GM18508 (cell line): ENCODE data around the gene ROBO2.

Source experiments
- ATAC-seq: cut with Tn5 transposase; IDR thresholded peaks from one replicate; pipeline ENCODE4 v1.9.1; 2021; ENCODE audit warnings: moderate number of reproducible peaks; ENCODE audit not compliant: insufficient read depth, unreplicated experiment

ROBO2 gene

GRCh38 chr3:77606372-77606771 is 566.5 kb downstream of the ROBO2 start:
- no peak for ATAC-seq

DNA sequence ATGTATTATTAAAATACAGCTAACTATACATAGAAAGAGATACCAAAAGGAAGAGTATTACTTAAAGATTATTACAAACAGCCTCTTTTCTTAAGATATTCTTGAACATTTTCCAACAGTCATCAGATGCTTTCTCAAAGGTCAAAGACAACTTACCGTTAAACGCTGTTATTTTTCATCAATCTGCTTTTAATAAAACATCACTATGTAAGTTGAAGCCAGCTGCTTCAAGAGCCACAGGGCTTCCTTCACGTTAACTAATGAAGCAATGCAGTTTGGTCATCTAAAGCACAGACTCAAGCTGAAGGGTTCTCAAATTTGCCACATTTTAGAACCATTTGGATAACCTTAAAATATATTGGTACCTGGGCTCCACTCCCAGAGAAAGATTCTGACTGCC is 578.8 kb downstream of the ROBO2 start:
- ATAC-seq = no peak

DNA sequence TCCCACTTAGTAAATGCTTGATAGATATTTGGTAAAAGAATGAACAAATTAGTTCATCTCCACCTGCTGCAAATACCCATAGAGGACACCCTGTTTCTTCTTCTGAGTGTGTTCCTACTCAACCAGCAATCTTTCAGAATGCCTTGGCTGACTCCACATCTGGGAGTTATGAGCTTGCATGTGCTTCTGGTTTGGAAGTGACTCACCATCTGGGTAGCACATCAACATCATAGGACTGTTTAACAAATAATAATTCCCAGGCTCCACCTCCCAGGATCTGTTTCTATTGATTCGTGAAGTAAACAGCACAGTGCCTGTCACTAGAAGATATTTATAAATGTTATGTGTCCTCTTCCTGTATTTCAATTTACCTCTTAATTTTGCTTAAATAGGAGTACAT is 580.1 kb downstream of the ROBO2 start:
- ATAC-seq = no peak

DNA sequence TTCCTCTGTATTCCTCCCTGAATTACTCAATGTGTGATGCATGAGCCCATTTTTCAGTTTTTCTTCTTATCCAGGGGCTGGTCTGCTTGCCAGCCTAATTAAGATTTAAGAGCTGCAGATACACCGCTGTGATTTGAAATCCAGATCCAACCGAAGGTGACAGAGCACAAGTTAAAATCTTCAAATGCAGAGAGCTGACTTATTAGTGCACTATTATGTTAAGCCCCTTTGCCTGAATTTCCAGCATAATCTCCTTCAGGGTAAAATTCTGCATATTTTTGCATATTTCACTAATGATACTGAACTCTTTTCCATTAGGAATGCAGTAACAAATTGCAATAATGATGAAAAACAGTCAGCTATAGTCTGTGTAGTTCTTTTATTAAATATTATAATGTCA is 583.6 kb downstream of the ROBO2 start:
- no peak for ATAC-seq

GRCh38 chr3:77626157-77626556 is 586.3 kb downstream of the ROBO2 start:
- ATAC-seq = no peak

GRCh38 chr3:77648214-77648613 is 608.3 kb downstream of the ROBO2 start:
- ATAC-seq = no peak

- no peak for ATAC-seq
Observed at GRCh38 chr3:77648664-77649063, 608.8 kb downstream of the ROBO2 start.

GRCh38 chr3:77652624-77653023 is 612.7 kb downstream of the ROBO2 start:
- ATAC-seq = no peak

GRCh38 chr3:77655396-77655795 is 615.5 kb downstream of the ROBO2 start:
- ATAC-seq = no peak

DNA sequence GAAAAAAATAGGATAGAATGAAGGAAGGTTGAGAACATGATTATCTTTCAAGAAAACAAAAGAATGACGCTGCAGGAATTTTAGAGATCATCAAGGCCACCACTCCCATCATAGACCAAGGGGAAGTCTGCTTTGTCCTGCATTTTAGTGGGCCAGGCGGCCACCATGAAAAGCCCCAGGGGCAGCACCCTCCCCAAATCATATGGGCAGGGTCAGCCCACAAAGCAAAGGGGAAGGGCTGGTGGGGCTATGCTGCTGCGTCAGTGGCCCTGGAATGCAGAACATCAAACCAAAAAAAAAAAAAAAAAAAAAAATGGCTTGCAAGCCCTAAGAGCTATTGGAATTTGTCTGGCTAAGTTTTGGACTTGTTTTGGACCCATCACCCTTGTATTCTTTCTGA is 620.8 kb downstream of the ROBO2 start:
- no peak for ATAC-seq

DNA sequence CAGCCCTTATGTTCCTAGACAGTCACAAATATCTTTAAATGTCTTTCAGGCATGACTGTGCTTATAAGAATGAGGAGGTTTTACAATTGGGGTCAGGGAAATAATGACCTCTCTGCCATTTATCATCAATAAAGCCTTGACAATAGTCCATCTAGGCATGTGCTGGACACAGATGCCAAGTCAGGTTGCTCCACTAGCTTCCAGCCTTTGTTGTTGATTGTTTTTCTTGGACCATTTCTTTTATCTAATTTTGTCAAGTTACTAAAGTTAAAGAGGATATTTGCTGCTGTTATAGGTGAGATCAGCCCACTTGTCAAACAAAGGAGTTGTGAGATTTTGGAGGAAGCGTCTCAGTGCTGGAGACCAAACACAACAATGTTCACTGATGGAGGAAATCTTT is 628.0 kb downstream of the ROBO2 start:
- no peak for ATAC-seq

- ATAC-seq = no peak
Observed at GRCh38 chr3:77668376-77668775, 628.5 kb downstream of the ROBO2 start.

GRCh38 chr3:77672016-77672415 is 632.1 kb downstream of the ROBO2 start:
- no peak for ATAC-seq

DNA sequence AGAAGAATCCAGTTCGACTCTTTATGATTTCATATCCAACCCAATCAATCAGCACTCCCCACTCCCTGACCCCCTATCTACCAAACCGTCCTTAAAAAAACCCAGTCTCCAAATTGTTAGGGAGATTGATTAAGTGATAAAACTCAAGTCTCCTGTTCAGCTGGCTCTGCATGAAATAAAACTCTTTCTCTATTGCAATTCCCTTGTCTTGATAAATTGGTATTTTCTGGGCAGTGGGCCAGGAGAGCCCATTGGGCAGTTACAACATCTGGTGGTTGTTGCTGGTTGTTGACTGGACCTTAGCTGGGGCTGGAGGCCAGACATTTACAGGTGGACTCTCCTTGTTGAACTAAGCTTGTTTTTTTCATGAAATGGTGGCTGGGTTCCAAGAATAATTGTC is 642.3 kb downstream of the ROBO2 start:
- ATAC-seq = no peak

DNA sequence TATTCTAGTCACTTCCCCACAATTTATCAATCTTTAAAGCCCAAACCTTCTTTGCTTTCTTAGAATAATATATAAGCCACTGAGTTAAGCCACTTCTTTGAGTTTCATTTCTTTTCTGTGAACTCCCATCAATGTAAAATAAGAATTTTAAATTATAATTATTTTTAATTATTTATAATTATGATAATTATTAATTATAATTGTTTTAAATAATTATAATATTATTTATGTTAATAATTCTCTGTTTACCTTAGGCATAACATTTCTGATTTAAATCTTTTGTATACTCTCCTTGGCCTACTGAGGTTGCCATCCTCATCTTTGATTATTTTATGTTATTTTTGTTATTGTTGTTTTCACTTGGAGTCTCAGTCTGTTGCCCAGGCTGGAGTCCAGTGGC is 644.2 kb downstream of the ROBO2 start:
- no peak for ATAC-seq

DNA sequence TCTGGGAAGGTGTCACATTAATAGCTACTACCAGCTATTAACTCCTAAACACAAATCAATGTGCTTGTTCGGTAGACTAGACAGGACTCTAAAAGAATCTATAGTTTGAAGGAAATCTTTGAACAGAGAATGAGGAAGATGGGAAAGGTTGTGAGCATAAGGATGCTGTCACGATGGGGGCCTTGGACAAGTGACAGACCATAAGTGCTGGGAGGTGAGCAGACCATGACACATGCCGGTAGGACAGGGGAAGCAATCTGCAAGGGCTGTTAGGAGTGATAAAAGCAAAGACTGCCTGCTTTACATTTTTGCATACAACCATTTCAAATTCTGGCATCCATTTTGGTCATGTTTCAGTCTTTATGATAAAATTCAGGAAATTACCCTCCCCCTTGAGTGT is 645.8 kb downstream of the ROBO2 start:
- no peak for ATAC-seq

DNA sequence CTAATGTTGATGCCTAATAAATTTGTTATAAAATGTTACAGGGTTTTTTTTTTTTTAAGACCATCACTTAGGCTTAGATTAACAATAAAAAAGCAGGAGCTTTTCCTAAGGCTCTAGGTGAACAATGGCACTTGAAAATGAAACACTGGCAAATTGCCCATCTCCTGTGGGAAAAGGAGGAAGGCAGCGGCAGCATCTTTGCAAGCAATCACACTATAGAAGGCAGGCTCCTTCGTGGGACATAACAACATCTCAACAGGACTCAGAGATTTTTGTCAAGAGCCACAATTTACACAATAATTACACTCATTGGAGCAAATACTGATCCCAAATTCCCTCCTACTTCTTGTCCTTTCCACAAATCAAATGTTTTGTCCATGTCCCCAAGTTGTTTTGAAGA is 646.7 kb downstream of the ROBO2 start:
- no peak for ATAC-seq

- ATAC-seq = no peak
Observed at GRCh38 chr3:77687545-77687944, 647.6 kb downstream of the ROBO2 start.

DNA sequence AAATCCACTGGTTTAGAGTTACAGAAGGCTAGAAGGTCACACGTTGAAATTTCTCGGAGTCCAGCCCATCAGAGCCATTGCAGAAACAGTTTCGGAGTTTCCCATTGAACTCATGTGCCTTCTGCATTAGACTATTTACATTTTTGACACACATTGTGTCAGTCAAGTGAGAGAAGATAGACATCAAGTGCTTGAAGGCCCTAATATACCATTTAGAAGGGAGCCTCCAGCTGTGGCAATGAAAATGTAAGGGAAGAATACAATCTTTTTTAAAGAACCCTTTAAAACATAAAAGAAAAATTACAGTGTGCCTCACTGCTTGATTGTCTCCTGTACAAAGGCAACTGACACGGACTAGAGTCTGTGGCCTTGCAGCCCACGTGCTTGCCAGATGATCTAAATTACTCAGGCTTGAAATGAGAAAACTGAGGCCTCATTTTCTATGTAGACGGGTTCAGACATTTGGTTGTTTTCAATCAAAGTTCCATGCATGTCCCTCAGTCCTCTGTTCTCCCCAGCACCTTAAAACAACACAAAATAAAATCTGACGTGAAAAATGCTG is 650.5 kb downstream of the ROBO2 start:
- ATAC-seq = no peak

DNA sequence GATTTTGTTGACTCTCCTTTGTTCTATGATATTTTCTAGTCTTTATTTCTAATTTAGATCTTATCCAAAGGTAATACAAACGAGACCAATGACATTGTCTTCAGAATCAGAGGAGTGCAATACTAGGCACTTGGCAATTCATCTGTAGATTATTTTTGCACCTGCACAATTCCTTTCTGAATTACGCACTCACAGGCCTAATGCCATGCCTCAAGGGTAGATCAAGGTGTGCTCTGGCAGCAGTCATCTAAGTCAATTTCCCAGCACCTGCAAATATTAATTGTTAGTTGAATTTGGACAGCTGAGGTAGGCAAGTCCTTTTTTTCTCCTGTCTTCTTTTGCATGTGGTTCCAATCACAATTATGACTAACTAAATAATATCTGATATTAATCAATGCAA is 653.2 kb downstream of the ROBO2 start:
- ATAC-seq = no peak

- ATAC-seq = no peak
Observed at GRCh38 chr3:77699125-77699691, 659.3 kb downstream of the ROBO2 start.
